Activated CD4-positive, alpha-beta T cell treated with anti-CD3 and anti-CD28 coated beads, Interleukin-2, amount 50 U/mL, for 1 hour (primary cell): ENCODE results near the gene DMRTC2.

Experiments used
- DNase-seq: peaks from one replicate; pipeline ENCODE4 v3.0.0-alpha.2; 2020

The DMRTC2 gene

GRCh38 chr19:41892173-41892902, 47.5 kb downstream of the DMRTC2 start:
- no peak for DNase-seq

- DNase-seq, result no peak
Measured at GRCh38 chr19:41893899-41894298, 49.1 kb downstream of the DMRTC2 start.

GRCh38 chr19:41894350-41894749, 49.5 kb downstream of the DMRTC2 start:
- DNase-seq, result no peak

GRCh38 chr19:41895745-41896580, 51.1 kb downstream of the DMRTC2 start:
- DNase-seq, result no peak

- DNase-seq, result no peak
Measured at GRCh38 chr19:41896581-41896942, 51.7 kb downstream of the DMRTC2 start.

GRCh38 chr19:41897181-41897580, 52.3 kb downstream of the DMRTC2 start:
- no peak for DNase-seq

GRCh38 chr19:41897820-41898219, 53.0 kb downstream of the DMRTC2 start:
- no peak for DNase-seq

- no peak for DNase-seq
Measured at GRCh38 chr19:41898235-41898634, 53.4 kb downstream of the DMRTC2 start.
